B cell (primary cell): Measurements from ENCODE around the gene CAMK1D. TPM values are rescaled to one million over a fixed set of nuclear protein-coding genes. Genes with fewer than 3 reads are reported as not detected.

ENCODE experiments used
- ATAC-seq: fragments of 200-7000 bp; cut with Tn5 transposase; one replicate; pipeline ENCODE4 v1.10.0; 2021; ENCODE audit warnings: low read depth, mild to moderate bottlenecking, moderate number of reproducible peaks, moderate library complexity
- CTCF ChIA-PET: fragments of 350-600 bp; sonication (Branson Sonifier 250); formaldehyde crosslinking; loops from one replicate; lab custom pipeline; 2021; ENCODE audit warnings: antibody characterized with exemption, inconsistent platforms; lab: Charles Lee
- POLR2A ChIA-PET: fragments of 350-600 bp; sonication (Branson Sonifier 250); formaldehyde crosslinking; loops from one replicate; lab custom pipeline; 2021; ENCODE audit warnings: antibody characterized with exemption; lab: Charles Lee
- DNase-seq: peaks from one replicate; pipeline ENCODE4 v3.0.0; 2013
- H2AFZ ChIP-seq: 2 replicates; pipeline ENCODE4 v1.6.1; 2012; ENCODE audit warnings: mild to moderate bottlenecking, low read depth, low read length; ENCODE audit not compliant: insufficient read depth, poor library complexity, severe bottlenecking
- H3K27ac ChIP-seq, 2 donors: 1 replicate in 1 of 2; 2 replicates in 1 of 2; pipeline ENCODE4 v1.5.1; 2012 to 2013; ENCODE audit warnings: low read length in 2 of 2, mild to moderate bottlenecking in 2 of 2, moderate library complexity in 1 of 2
- H3K27me3 ChIP-seq, 4 experiments: fragments of 200-600 bp in 1 of 4; sonication (generic) in 1 of 4; replicated peaks in 1 of 4; 1 replicate in 2 of 4; 2 replicates in 2 of 4; pipeline versions ENCODE4 v1.6.1 to v1.7.0; 2013 to 2016; ENCODE audit warnings: low read length in 3 of 4, mild to moderate bottlenecking in 2 of 4, mixed read lengths in 1 of 4, moderate library complexity in 1 of 4; ENCODE audit not compliant: insufficient read depth in 4 of 4, control insufficient read depth in 3 of 4; ENCODE audit errors: control extremely low read depth in 1 of 4
- H3K36me3 ChIP-seq, 2 experiments: replicated peaks in 1 of 2; 1 replicate in 1 of 2; 2 replicates in 1 of 2; pipeline versions ENCODE4 v1.6.1 to v1.7.1; 2013; ENCODE audit warnings: low read length in 1 of 2; ENCODE audit not compliant: insufficient read depth in 2 of 2, control insufficient read depth in 1 of 2; ENCODE audit errors: control extremely low read depth in 1 of 2, extremely low read depth in 1 of 2
- H3K4me1 ChIP-seq, 2 donors: fragments of 200-600 bp in 1 of 2; sonication (generic) in 1 of 2; 1 replicate in 1 of 2; 2 replicates in 1 of 2; pipeline versions ENCODE4 v1.5.1 to v1.6.1; 2013 to 2017; ENCODE audit warnings: low read length in 2 of 2; ENCODE audit not compliant: control insufficient read depth in 2 of 2, insufficient read depth in 2 of 2
- H3K4me2 ChIP-seq: replicated peaks from 2 replicates; pipeline ENCODE3; 2012; ENCODE audit warnings: mild to moderate bottlenecking, low read depth, low read length; ENCODE audit not compliant: poor library complexity, severe bottlenecking
- H3K4me3 ChIP-seq, 5 experiments: fragments of 200-600 bp in 1 of 5; sonication (generic) in 1 of 5; 1 replicate in 3 of 5; 2 replicates in 2 of 5; pipeline versions ENCODE4 v1.5.1 to v1.7.0; 2011 to 2016; ENCODE audit warnings: low read length in 4 of 5, mild to moderate bottlenecking in 4 of 5, low read depth in 2 of 5, control low read depth in 1 of 5, moderate library complexity in 1 of 5; ENCODE audit not compliant: insufficient read depth in 1 of 5; ENCODE audit errors: control extremely low read depth in 1 of 5, extremely low read depth in 1 of 5
- H3K79me2 ChIP-seq: fragments of 200-600 bp; sonication (generic); one replicate; pipeline ENCODE4 v1.6.0; 2016; ENCODE audit warnings: low read length; ENCODE audit not compliant: control insufficient read depth, insufficient read depth
- H3K9ac ChIP-seq: fragments of 200-600 bp; sonication (generic); 2 replicates; pipeline ENCODE4 v1.6.1; 2017; ENCODE audit warnings: mild to moderate bottlenecking, low read length, moderate library complexity
- H3K9me3 ChIP-seq, 3 donors: one replicate each; pipeline versions ENCODE4 v1.6.1 to v1.7.1; 2013; ENCODE audit warnings: low read length in 2 of 3; ENCODE audit not compliant: control insufficient read depth in 2 of 3, insufficient read depth in 1 of 3; ENCODE audit errors: control extremely low read depth in 1 of 3
- H4K20me1 ChIP-seq: 2 replicates; pipeline ENCODE4 v1.6.0; 2012; ENCODE audit warnings: mild to moderate bottlenecking, low read length; ENCODE audit not compliant: insufficient read depth, control insufficient read depth, poor library complexity, severe bottlenecking
- H3K27ac Mint-ChIP-seq: one replicate; pipeline ENCODE4 v1.8.0; 2021; ENCODE audit warnings: mixed read lengths
- H3K27me3 Mint-ChIP-seq: one replicate; pipeline ENCODE4 v1.8.0; 2021; ENCODE audit warnings: mixed read lengths
- H3K4me1 Mint-ChIP-seq: one replicate; pipeline ENCODE4 v1.8.0; 2021; ENCODE audit warnings: mixed read lengths
- H3K4me3 Mint-ChIP-seq: one replicate; pipeline ENCODE4 v1.8.0; 2021; ENCODE audit warnings: mixed read lengths
- H3K9me3 Mint-ChIP-seq: one replicate; pipeline ENCODE4 v1.8.0; 2022; ENCODE audit warnings: mixed read lengths; ENCODE audit not compliant: insufficient read depth
- EZH2 ChIP-seq: IDR thresholded peaks from 2 replicates; pipeline ENCODE4 v1.6.1; 2012; ENCODE audit warnings: borderline replicate concordance, low read depth, mild to moderate bottlenecking, moderate library complexity, low read length; ENCODE audit not compliant: insufficient read depth, poor library complexity, severe bottlenecking
- WGBS: methylation state at CpG from one replicate; pipeline ENCODE4 v1.1.5; 2013; ENCODE audit warnings: missing lambda C conversion rate; ENCODE audit not compliant: insufficient coverage; 5-methylcytosine and 5-hydroxymethylcytosine counted together
- intact Hi-C: fragments of 100-400 bp; cut with micrococcal nuclease; formaldehyde crosslinking; loops from one replicate; pipeline ENCODE4 v1.10.0; 2022
- polyA plus RNA-seq: library from polyadenylated mRNA; depleted of rRNA; stranded (reverse); fragments of >200 nt; gene quantifications from 2 replicates; pipeline ENCODE4 v1.2.3, GENCODE V29; 2012
- total RNA-seq, 2 donors: library from RNA; stranded (reverse); fragments of 120-200 nt in 1 of 2; gene quantifications; 1 replicate in 1 of 2; 2 replicates in 1 of 2; pipeline versions ENCODE4 v1.2.3 to v1.2.4, GENCODE V29; 2013 to 2022
- TF ChIP-seq, protein P1 (sequence below): fragments of 200-600 bp; IDR thresholded peaks from one replicate; pipeline ENCODE4 v1.8.0; 2022; ENCODE audit warnings: antibody characterized with exemption, mild to moderate bottlenecking

Gene CAMK1D
- total and polyA plus RNA-seq, 2 donors (not counting 1 experiment from before 2014, with no cell fraction given): 34.1 to 69.7 TPM

DNA sequence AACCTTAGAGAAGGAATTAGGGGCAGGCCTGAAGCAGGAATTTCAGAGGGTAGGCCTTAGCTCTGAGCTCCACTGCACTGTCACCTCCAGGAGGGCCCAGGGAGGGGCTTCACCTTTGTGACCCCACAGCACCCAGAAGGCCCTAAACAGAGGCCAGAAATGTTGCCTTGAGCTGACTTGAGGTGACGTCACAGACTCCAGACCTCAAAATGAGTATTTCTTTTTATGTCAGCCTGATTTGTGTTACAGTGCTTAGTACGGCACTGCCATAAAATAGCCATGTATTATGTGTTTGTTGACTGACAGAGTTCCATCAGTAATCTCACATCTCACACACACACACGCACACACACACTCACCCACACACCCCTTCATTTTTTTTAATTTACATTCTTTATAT is 440.9 kb downstream of the CAMK1D start:
- CTCF ChIA-PET: no interaction called here

DNA sequence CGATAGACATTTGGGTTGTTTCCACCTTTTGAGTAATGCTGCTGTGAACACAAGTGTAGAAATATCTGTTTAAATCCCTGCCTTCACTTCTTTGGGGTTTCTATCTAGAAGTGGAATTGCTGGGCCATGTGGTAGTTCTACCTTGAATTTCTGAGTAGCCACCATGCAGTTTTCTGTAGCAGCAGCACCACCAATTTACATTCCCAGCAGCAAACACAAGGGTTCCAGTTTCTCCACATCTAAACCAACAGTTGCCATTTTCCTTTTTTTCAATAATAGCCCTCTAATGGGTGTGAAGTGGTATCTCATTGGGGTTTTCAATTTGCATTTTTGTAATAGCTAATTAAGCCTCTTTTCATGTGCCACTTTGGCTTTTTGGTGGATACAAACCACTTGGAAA is 442.4 kb downstream of the CAMK1D start:
- H3K9me3 Mint-ChIP-seq: no peaks in the 10 kb centered on the region
- peaks cover 0 to 67% of the 10 kb centered on the region in 2 experiments for H3K36me3 ChIP-seq
- intact Hi-C loops: no loop called here
- POLR2A ChIA-PET: no interaction called here
- peaks cover 5% of the 10 kb centered on the region for H3K79me2 ChIP-seq
- DNase-seq: no peak
- H2AFZ ChIP-seq: no peak overlapping the region
- H3K4me3 Mint-ChIP-seq: no peak overlapping the region
- H4K20me1 ChIP-seq: no peaks in the 10 kb centered on the region
- H3K4me2 ChIP-seq: no peak overlapping the region
- no peaks in the 10 kb centered on the region for H3K27me3 ChIP-seq
- no peaks in the 10 kb centered on the region for H3K9me3 ChIP-seq
- 100% methylated on average over 1 of the region's 1 CpG for WGBS
- H3K27me3 Mint-ChIP-seq: no peaks in the 10 kb centered on the region
- CTCF ChIA-PET: no interaction called here
- no peak for ATAC-seq
- no peak overlapping the region for H3K9ac ChIP-seq
- no peak overlapping the region for H3K27ac ChIP-seq
- H3K4me1 ChIP-seq: no peaks in the 10 kb centered on the region
- H3K27ac Mint-ChIP-seq: no peak overlapping the region
- TF ChIP-seq EZH2: no peak
- TF ChIP-seq, protein P1, sequence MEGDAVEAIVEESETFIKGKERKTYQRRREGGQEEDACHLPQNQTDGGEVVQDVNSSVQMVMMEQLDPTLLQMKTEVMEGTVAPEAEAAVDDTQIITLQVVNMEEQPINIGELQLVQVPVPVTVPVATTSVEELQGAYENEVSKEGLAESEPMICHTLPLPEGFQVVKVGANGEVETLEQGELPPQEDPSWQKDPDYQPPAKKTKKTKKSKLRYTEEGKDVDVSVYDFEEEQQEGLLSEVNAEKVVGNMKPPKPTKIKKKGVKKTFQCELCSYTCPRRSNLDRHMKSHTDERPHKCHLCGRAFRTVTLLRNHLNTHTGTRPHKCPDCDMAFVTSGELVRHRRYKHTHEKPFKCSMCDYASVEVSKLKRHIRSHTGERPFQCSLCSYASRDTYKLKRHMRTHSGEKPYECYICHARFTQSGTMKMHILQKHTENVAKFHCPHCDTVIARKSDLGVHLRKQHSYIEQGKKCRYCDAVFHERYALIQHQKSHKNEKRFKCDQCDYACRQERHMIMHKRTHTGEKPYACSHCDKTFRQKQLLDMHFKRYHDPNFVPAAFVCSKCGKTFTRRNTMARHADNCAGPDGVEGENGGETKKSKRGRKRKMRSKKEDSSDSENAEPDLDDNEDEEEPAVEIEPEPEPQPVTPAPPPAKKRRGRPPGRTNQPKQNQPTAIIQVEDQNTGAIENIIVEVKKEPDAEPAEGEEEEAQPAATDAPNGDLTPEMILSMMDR: no peak
- H3K4me1 Mint-ChIP-seq: no peaks in the 10 kb centered on the region
- no peak overlapping the region for H3K4me3 ChIP-seq

More for the DNA sequence above, 440.9 kb downstream of the CAMK1D start:
- DNase-seq (no peak), ATAC-seq (no peak)
- no peak overlapping the region for H3K4me3 Mint-ChIP-seq
- no peak overlapping the region for H3K9ac ChIP-seq
- H3K4me1 Mint-ChIP-seq: no peaks in the 10 kb centered on the region
- H3K4me2 ChIP-seq: no peak overlapping the region
- no peaks in the 10 kb centered on the region for H4K20me1 ChIP-seq
- H3K79me2 ChIP-seq: peaks cover 5% of the 10 kb centered on the region
- no peaks in the 10 kb centered on the region for H3K4me1 ChIP-seq
- TF ChIP-seq EZH2: no peak
- TF ChIP-seq, protein P1: no peak
- no peak overlapping the region for H2AFZ ChIP-seq
- H3K27ac ChIP-seq: no peak overlapping the region
- intact Hi-C loops: no loop called here
- no peak overlapping the region for H3K4me3 ChIP-seq
- H3K36me3 ChIP-seq: peaks cover 0 to 71% of the 10 kb centered on the region in 2 experiments
- WGBS: 80% methylated on average over 1 of the region's 3 CpGs
- no peaks in the 10 kb centered on the region for H3K9me3 ChIP-seq
- H3K9me3 Mint-ChIP-seq: no peaks in the 10 kb centered on the region
- POLR2A ChIA-PET: no interaction called here
- no peaks in the 10 kb centered on the region for H3K27me3 ChIP-seq
- no peak overlapping the region for H3K27ac Mint-ChIP-seq
- H3K27me3 Mint-ChIP-seq: no peaks in the 10 kb centered on the region
